ENCODE results near the gene AP5Z1. TPM values are rescaled to one million over a fixed set of nuclear protein-coding genes. Genes with fewer than 3 reads are reported as not detected.

AP5Z1 gene
- total and polyA plus RNA-seq, 2 donors = 19.2 to 104 TPM

GRCh38 chr7:4769761-4770160, 5.7 kb upstream of the AP5Z1 start:
- Histone ChIP-seq H3K4me3 (ENCODE audit: low read length in 2 of 2) (no peak overlapping the region), H3K36me3 (ENCODE audit: control insufficient read depth in 2 of 2, insufficient read depth in 2 of 2, low read length in 1 of 2) (peaks cover 11 to 23% of the 10 kb centered on the region in 2 donors), H3K4me1 (ENCODE audit: control insufficient read depth in 2 of 2, insufficient read depth in 2 of 2, low read length in 2 of 2) (peaks cover 3 to 6% of the 10 kb centered on the region in 2 donors), H3K9me3 (ENCODE audit: control insufficient read depth in 2 of 2, insufficient read depth in 1 of 2, low read length in 1 of 2) (no peaks in the 10 kb centered on the region), H3K27me3 (ENCODE audit: control insufficient read depth in 2 of 2, insufficient read depth in 1 of 2, low read length in 1 of 2) (no peaks in the 10 kb centered on the region), H3K27ac (ENCODE audit: low read depth in 1 of 2, low read length in 1 of 2) (peak overlapping the region in 1 of 2 donors; percentile 31)
- 35% methylated on average over 7 of the region's 7 CpGs for WGBS
- DNase-seq (ENCODE audit: low read depth in 6 of 9, low spot score in 9 of 9) = no peak

GRCh38 chr7:4770886-4771285, 4.5 kb upstream of the AP5Z1 start:
- no peak for DNase-seq (ENCODE audit: low read depth in 6 of 9, low spot score in 9 of 9)
- H3K9me3 ChIP-seq (ENCODE audit: control insufficient read depth in 2 of 2, insufficient read depth in 1 of 2, low read length in 1 of 2) = no peaks in the 10 kb centered on the region
- H3K27ac ChIP-seq (ENCODE audit: low read depth in 1 of 2, low read length in 1 of 2) = no peak overlapping the region
- peaks cover 5 to 9% of the 10 kb centered on the region in 2 donors for H3K4me1 ChIP-seq (ENCODE audit: control insufficient read depth in 2 of 2, insufficient read depth in 2 of 2, low read length in 2 of 2)
- 97% methylated on average over 9 of the region's 9 CpGs for WGBS
- H3K4me3 ChIP-seq (ENCODE audit: low read length in 2 of 2) = no peak overlapping the region
- peaks cover 3 to 16% of the 10 kb centered on the region in 2 donors for H3K36me3 ChIP-seq (ENCODE audit: control insufficient read depth in 2 of 2, insufficient read depth in 2 of 2, low read length in 1 of 2)
- H3K27me3 ChIP-seq (ENCODE audit: control insufficient read depth in 2 of 2, insufficient read depth in 1 of 2, low read length in 1 of 2) = no peaks in the 10 kb centered on the region

DNA sequence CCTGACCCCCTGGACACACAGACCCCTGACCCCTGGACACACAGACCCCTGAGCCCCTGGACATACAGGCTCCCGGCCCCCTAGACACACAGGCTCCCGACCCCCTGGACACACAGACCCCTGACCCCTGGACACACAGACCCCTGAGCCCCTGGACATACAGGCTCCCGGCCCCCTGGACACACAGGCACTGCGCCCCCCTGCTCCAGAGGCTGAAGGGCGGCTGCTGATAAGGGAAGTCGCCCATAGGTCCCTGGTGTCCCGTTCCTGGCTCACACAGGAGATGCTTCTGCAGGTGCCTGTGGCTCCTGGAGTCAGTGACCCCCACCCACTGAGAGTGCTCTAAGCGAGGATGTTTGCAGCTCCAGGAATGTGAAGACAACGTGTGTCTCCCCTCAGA, 3.7 kb upstream of the AP5Z1 start:
- Histone ChIP-seq H3K4me3 (ENCODE audit: low read length in 2 of 2) (no peak overlapping the region), H3K36me3 (ENCODE audit: control insufficient read depth in 2 of 2, insufficient read depth in 2 of 2, low read length in 1 of 2) (peaks cover 3 to 15% of the 10 kb centered on the region in 2 donors), H3K27ac (ENCODE audit: low read depth in 1 of 2, low read length in 1 of 2) (no peak overlapping the region), H3K27me3 (ENCODE audit: control insufficient read depth in 2 of 2, insufficient read depth in 1 of 2, low read length in 1 of 2) (no peaks in the 10 kb centered on the region), H3K4me1 (ENCODE audit: control insufficient read depth in 2 of 2, insufficient read depth in 2 of 2, low read length in 2 of 2) (peaks cover 10 to 17% of the 10 kb centered on the region in 2 donors), H3K9me3 (ENCODE audit: control insufficient read depth in 2 of 2, insufficient read depth in 1 of 2, low read length in 1 of 2) (no peaks in the 10 kb centered on the region)
- DNase-seq (ENCODE audit: low read depth in 6 of 9, low spot score in 9 of 9) = no peak
- 98% methylated on average over 9 of the region's 9 CpGs for WGBS

- Histone ChIP-seq H3K9me3 (ENCODE audit: control insufficient read depth in 2 of 2, insufficient read depth in 1 of 2, low read length in 1 of 2) (no peaks in the 10 kb centered on the region), H3K4me3 (ENCODE audit: low read length in 2 of 2) (no peak overlapping the region), H3K27ac (ENCODE audit: low read depth in 1 of 2, low read length in 1 of 2) (no peak overlapping the region), H3K27me3 (ENCODE audit: control insufficient read depth in 2 of 2, insufficient read depth in 1 of 2, low read length in 1 of 2) (no peaks in the 10 kb centered on the region), H3K36me3 (ENCODE audit: control insufficient read depth in 2 of 2, insufficient read depth in 2 of 2, low read length in 1 of 2) (peaks cover 3 to 9% of the 10 kb centered on the region in 2 donors), H3K4me1 (ENCODE audit: control insufficient read depth in 2 of 2, insufficient read depth in 2 of 2, low read length in 2 of 2) (peaks cover 13 to 19% of the 10 kb centered on the region in 2 donors)
- DNase-seq (ENCODE audit: low read depth in 6 of 9, low spot score in 9 of 9) = no peak
- 95% methylated on average over 6 of the region's 6 CpGs for WGBS
Observed at GRCh38 chr7:4772306-4772705, 3.1 kb upstream of the AP5Z1 start.

- Histone ChIP-seq H3K4me1 (ENCODE audit: control insufficient read depth in 2 of 2, insufficient read depth in 2 of 2, low read length in 2 of 2) (peaks cover 13 to 19% of the 10 kb centered on the region in 2 donors), H3K9me3 (ENCODE audit: control insufficient read depth in 2 of 2, insufficient read depth in 1 of 2, low read length in 1 of 2) (no peaks in the 10 kb centered on the region), H3K27me3 (ENCODE audit: control insufficient read depth in 2 of 2, insufficient read depth in 1 of 2, low read length in 1 of 2) (no peaks in the 10 kb centered on the region), H3K27ac (ENCODE audit: low read depth in 1 of 2, low read length in 1 of 2) (no peak overlapping the region), H3K36me3 (ENCODE audit: control insufficient read depth in 2 of 2, insufficient read depth in 2 of 2, low read length in 1 of 2) (peaks cover 3% of the 10 kb centered on the region in 2 donors), H3K4me3 (ENCODE audit: low read length in 2 of 2) (no peak overlapping the region)
- no peak for DNase-seq (ENCODE audit: low read depth in 6 of 9, low spot score in 9 of 9)
- WGBS = 95% methylated on average over 12 of the region's 12 CpGs
Observed at GRCh38 chr7:4774007-4774406, 1.4 kb upstream of the AP5Z1 start.

DNA sequence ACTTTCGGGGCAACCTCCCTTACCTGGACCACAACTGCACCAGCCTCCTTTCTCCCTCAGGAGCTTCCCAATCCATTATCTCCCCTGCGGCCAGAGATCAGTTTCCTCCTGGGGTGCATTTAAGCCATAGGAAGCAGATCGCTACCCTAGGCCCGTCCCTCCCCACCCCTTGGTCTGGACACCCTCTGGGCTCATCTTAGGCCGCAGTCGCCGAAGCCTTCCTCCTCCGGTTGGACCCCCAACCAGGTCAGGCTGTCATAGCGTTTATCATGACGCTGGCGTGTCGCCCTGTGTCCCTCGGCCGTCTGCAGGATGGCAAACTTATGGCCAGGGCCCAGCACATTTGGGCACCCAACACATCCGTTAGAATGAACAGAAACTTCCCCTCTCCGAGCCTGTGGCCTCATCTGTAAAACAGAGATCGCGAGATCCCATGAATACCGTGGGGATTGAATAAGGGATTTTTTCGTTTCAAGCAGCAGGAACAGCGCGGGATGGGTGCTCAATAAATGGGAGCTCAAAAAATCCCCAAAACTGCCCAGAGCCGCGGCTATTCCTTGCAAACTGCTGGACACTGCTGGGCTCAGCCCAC, 669 bp upstream of the AP5Z1 start:
- Histone ChIP-seq H3K36me3 (ENCODE audit: control insufficient read depth in 2 of 2, insufficient read depth in 2 of 2, low read length in 1 of 2) (peaks cover 2 to 3% of the 10 kb centered on the region in 2 donors), H3K27ac (ENCODE audit: low read depth in 1 of 2, low read length in 1 of 2) (peak overlapping the region; percentile 89 to 95), H3K4me3 (ENCODE audit: low read length in 2 of 2) (peak overlapping the region; percentile 65 to 98), H3K27me3 (ENCODE audit: control insufficient read depth in 2 of 2, insufficient read depth in 1 of 2, low read length in 1 of 2) (no peaks in the 10 kb centered on the region), H3K9me3 (ENCODE audit: control insufficient read depth in 2 of 2, insufficient read depth in 1 of 2, low read length in 1 of 2) (no peaks in the 10 kb centered on the region), H3K4me1 (ENCODE audit: control insufficient read depth in 2 of 2, insufficient read depth in 2 of 2, low read length in 2 of 2) (peaks cover 13 to 19% of the 10 kb centered on the region in 2 donors)
- WGBS = 17% methylated on average over 24 of the region's 24 CpGs
- DNase-seq (ENCODE audit: low read depth in 6 of 9, low spot score in 9 of 9) = no peak

DNA sequence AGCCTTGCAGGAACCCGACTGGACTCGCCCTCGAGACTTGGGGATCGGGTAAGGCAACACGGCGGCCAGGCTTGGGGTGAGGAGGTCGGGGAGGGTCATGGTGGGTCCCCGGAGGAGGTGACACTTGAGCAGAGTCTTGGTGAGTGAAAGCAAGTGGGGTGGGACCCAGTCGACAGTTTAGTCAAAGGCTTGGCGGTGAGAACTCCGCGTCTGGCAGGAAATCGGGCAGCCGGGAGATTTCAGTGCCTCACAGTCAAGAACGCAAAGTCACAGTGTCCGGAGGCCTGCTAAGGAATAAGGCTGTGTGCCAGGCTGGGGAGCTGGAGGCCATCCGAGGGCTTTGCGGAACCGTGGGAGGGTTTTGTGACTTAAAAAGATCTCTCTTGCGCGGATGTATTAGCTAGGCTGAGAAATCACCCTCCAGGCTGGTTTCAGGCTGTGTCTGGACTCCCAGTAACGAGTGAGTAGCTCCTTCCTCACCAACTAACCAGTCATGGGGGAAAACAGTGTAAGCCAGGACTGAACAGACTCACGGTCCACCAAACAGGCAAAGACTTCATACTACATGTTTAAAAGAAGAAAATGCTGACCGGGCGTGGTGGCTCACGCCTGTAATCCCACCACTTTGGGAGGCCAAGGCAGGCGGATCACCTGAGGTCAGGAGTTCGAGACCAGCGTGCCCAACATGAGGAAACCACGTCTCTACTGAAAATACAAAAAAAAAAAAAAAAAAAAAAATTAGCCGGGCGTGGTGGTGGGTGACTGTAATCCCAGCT, 613 bp downstream of the AP5Z1 start:
- Histone ChIP-seq H3K27ac (ENCODE audit: low read depth in 1 of 2, low read length in 1 of 2) (peak overlapping the region; percentile 89 to 95), H3K4me3 (ENCODE audit: low read length in 2 of 2) (peak overlapping the region; percentile 65 to 98), H3K36me3 (ENCODE audit: control insufficient read depth in 2 of 2, insufficient read depth in 2 of 2, low read length in 1 of 2) (peaks cover 4 to 8% of the 10 kb centered on the region in 2 donors), H3K9me3 (ENCODE audit: control insufficient read depth in 2 of 2, insufficient read depth in 1 of 2, low read length in 1 of 2) (no peaks in the 10 kb centered on the region), H3K27me3 (ENCODE audit: control insufficient read depth in 2 of 2, insufficient read depth in 1 of 2, low read length in 1 of 2) (no peaks in the 10 kb centered on the region), H3K4me1 (ENCODE audit: control insufficient read depth in 2 of 2, insufficient read depth in 2 of 2, low read length in 2 of 2) (peaks cover 13 to 19% of the 10 kb centered on the region in 2 donors)
- peak in 3 of 9 donors; percentile 37 to 66 (median 43) for DNase-seq (ENCODE audit: low read depth in 6 of 9, low spot score in 9 of 9)
- WGBS = 24% methylated on average over 32 of the region's 32 CpGs

DNA sequence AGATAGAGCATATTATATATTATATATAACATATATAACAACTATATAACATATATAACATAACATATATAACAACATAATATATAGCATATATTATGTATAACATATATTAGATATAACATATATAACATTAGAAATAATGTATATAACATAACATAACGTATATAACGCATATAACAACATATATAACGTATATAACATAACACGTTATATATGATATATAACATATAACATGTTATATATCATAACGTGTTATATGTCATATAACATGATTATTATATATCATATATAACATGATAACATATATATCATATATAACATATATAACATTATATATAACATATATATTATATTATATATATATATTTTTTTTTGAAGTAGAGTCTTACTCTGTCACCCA, 3.7 kb downstream of the AP5Z1 start:
- H3K4me3 ChIP-seq (ENCODE audit: low read length in 2 of 2) = no peak overlapping the region
- H3K9me3 ChIP-seq (ENCODE audit: control insufficient read depth in 2 of 2, insufficient read depth in 1 of 2, low read length in 1 of 2) = no peaks in the 10 kb centered on the region
- peaks cover 13 to 19% of the 10 kb centered on the region in 2 donors for H3K4me1 ChIP-seq (ENCODE audit: control insufficient read depth in 2 of 2, insufficient read depth in 2 of 2, low read length in 2 of 2)
- 98% methylated on average over 5 of the region's 5 CpGs for WGBS
- no peak overlapping the region for H3K27ac ChIP-seq (ENCODE audit: low read depth in 1 of 2, low read length in 1 of 2)
- no peaks in the 10 kb centered on the region for H3K27me3 ChIP-seq (ENCODE audit: control insufficient read depth in 2 of 2, insufficient read depth in 1 of 2, low read length in 1 of 2)
- DNase-seq (ENCODE audit: low read depth in 6 of 9, low spot score in 9 of 9) = no peak
- H3K36me3 ChIP-seq (ENCODE audit: control insufficient read depth in 2 of 2, insufficient read depth in 2 of 2, low read length in 1 of 2) = peaks cover 28 to 38% of the 10 kb centered on the region in 2 donors

DNA sequence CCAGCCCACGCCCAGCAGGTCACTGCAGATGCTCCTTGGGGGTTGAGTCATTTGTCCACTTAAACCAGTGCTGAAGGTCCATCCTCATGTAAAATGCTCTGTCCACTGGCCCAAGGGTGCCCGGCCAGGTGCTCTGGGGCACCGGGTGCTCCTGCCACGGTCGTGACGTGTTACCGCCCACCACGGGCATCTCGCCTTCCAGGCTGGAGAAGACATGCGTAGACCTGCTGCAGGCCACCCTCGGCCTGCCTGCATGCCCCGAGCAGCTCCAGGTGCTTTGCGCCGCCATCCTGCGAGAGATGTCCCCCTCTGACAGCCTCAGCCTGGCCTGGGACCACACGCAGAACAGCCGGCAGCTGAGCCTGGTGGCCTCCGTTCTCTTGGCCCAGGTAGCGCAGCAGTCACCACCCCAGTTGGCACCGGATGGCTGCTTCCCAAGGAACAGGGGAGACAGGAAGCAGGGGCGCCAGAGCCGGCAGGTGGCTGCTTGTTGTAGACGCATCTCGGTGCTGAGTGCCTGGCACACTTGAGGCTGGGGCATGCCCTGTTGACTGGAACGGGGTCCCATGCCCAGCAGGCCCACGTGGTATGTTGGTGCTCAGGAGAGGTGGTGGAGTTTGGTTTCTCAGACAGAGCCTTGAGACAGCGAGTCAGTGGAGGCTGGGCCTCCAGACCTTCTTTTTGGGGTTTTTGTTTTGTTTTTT, 6.1 kb downstream of the AP5Z1 start:
- H3K4me1 ChIP-seq (ENCODE audit: control insufficient read depth in 2 of 2, insufficient read depth in 2 of 2, low read length in 2 of 2) = peaks cover 4 to 5% of the 10 kb centered on the region in 2 donors
- peaks cover 48 to 61% of the 10 kb centered on the region in 2 donors for H3K36me3 ChIP-seq (ENCODE audit: control insufficient read depth in 2 of 2, insufficient read depth in 2 of 2, low read length in 1 of 2)
- no peak overlapping the region for H3K27ac ChIP-seq (ENCODE audit: low read depth in 1 of 2, low read length in 1 of 2)
- no peaks in the 10 kb centered on the region for H3K27me3 ChIP-seq (ENCODE audit: control insufficient read depth in 2 of 2, insufficient read depth in 1 of 2, low read length in 1 of 2)
- WGBS = 98% methylated on average over 27 of the region's 27 CpGs
- no peaks in the 10 kb centered on the region for H3K9me3 ChIP-seq (ENCODE audit: control insufficient read depth in 2 of 2, insufficient read depth in 1 of 2, low read length in 1 of 2)
- no peak for DNase-seq (ENCODE audit: low read depth in 6 of 9, low spot score in 9 of 9)
- no peak overlapping the region for H3K4me3 ChIP-seq (ENCODE audit: low read length in 2 of 2)

Measured in thymus (tissue), 11 donors.